Naive thymus-derived CD4-positive, alpha-beta T cell (primary cell): ENCODE results near the gene SLC48A1. TPM values are rescaled to one million over a fixed set of nuclear protein-coding genes. Genes with fewer than 3 reads are reported as not detected.

Experiments
- ATAC-seq: fragments of 150-1000 bp; cut with Tn5 transposase; 2 replicates; pipeline ENCODE4 v1.10.0; 2021; ENCODE audit warnings: mild to moderate bottlenecking, moderate library complexity
- CTCF ChIA-PET: fragments of 350-600 bp; sonication (Branson Sonifier 250); formaldehyde crosslinking; loops from one replicate; lab custom pipeline; 2021; ENCODE audit warnings: antibody characterized with exemption; lab: Charles Lee
- POLR2A ChIA-PET: fragments of 350-600 bp; sonication (Branson Sonifier 250); formaldehyde crosslinking; loops from one replicate; lab custom pipeline; 2021; ENCODE audit warnings: antibody characterized with exemption, inconsistent platforms; lab: Charles Lee
- DNase-seq, 9 donors: peaks; one replicate each; pipeline versions ENCODE4 v3.0.0 to v3.0.0-alpha.2; 2020 to 2022; ENCODE audit warnings: mixed read lengths in 1 of 9
- H3K27ac ChIP-seq: one replicate; pipeline ENCODE4 v1.7.0; 2013; ENCODE audit warnings: mild to moderate bottlenecking, low read depth, low read length, moderate library complexity
- H3K27me3 ChIP-seq, 2 donors: one replicate each; pipeline ENCODE4 v1.7.0; 2013; ENCODE audit warnings: low read length in 2 of 2, mild to moderate bottlenecking in 2 of 2, moderate library complexity in 2 of 2; ENCODE audit not compliant: control insufficient read depth in 2 of 2, insufficient read depth in 2 of 2
- H3K36me3 ChIP-seq, 3 experiments: 1 replicate in 2 of 3; 2 replicates in 1 of 3; pipeline ENCODE4 v1.7.0; 2013; ENCODE audit warnings: low read length in 3 of 3, mild to moderate bottlenecking in 3 of 3, moderate library complexity in 1 of 3; ENCODE audit not compliant: insufficient read depth in 3 of 3, control insufficient read depth in 2 of 3
- H3K4me1 ChIP-seq, 2 donors: one replicate each; pipeline ENCODE4 v1.7.0; 2013; ENCODE audit warnings: low read length in 2 of 2, mild to moderate bottlenecking in 2 of 2, moderate library complexity in 1 of 2; ENCODE audit not compliant: control insufficient read depth in 2 of 2, insufficient read depth in 2 of 2
- H3K4me3 ChIP-seq: 2 replicates; pipeline ENCODE4 v1.7.0; 2013; ENCODE audit warnings: mild to moderate bottlenecking, low read length
- H3K9me3 ChIP-seq, 3 experiments: 1 replicate in 2 of 3; 2 replicates in 1 of 3; pipeline ENCODE4 v1.7.0; 2013; ENCODE audit warnings: low read length in 3 of 3; ENCODE audit not compliant: control insufficient read depth in 2 of 3
- H3K27ac Mint-ChIP-seq, 9 donors: one replicate each; pipeline ENCODE4 v1.8.0; 2020 to 2022; ENCODE audit warnings: mixed read lengths in 9 of 9, mild to moderate bottlenecking in 8 of 9, moderate library complexity in 5 of 9, inconsistent platforms in 2 of 9
- H3K27me3 Mint-ChIP-seq, 5 donors: one replicate each; pipeline ENCODE4 v1.8.0; 2021 to 2022; ENCODE audit warnings: mixed read lengths in 5 of 5, mild to moderate bottlenecking in 1 of 5
- H3K36me3 Mint-ChIP-seq, 5 donors: one replicate each; pipeline ENCODE4 v1.8.0; 2020 to 2022; ENCODE audit warnings: mixed read lengths in 5 of 5, mild to moderate bottlenecking in 3 of 5, inconsistent platforms in 1 of 5
- H3K4me1 Mint-ChIP-seq, 7 donors: one replicate each; pipeline ENCODE4 v1.8.0; 2020 to 2022; ENCODE audit warnings: mixed read lengths in 7 of 7, mild to moderate bottlenecking in 3 of 7, inconsistent platforms in 1 of 7
- H3K4me3 Mint-ChIP-seq, 10 donors: one replicate each; pipeline ENCODE4 v1.8.0; 2020 to 2022; ENCODE audit warnings: mild to moderate bottlenecking in 10 of 10, mixed read lengths in 10 of 10, moderate library complexity in 6 of 10, inconsistent platforms in 2 of 10
- H3K9me3 Mint-ChIP-seq, 11 donors: one replicate each; pipeline ENCODE4 v1.8.0; 2020 to 2022; ENCODE audit warnings: mixed read lengths in 11 of 11, mild to moderate bottlenecking in 4 of 11, inconsistent platforms in 1 of 11, moderate library complexity in 1 of 11
- intact Hi-C, 2 donors: fragments of 100-400 bp; cut with micrococcal nuclease; formaldehyde crosslinking; loops; one replicate each; pipeline ENCODE4 v1.15.1; 2023
- polyA plus RNA-seq, 2 donors: library from polyadenylated mRNA; unstranded; fragments of 300-500 nt; fragmentation: Illumina TruSeq; gene quantifications; one replicate each; pipeline ENCODE4 v1.2.3, GENCODE V29; 2021
- total RNA-seq, 6 experiments: library from RNA in 5 of 6; stranded (reverse) in 5 of 6; gene quantifications; 1 replicate in 5 of 6; 2 replicates in 1 of 6; pipeline ENCODE4 v1.2.3 and lab custom pipeline; 2021 to 2026

Gene SLC48A1
- total and polyA plus RNA-seq, 7 experiments from 2014 or later = 6.7 to 15.6 (median 12.5) TPM

GRCh38 chr12:47742253-47742825 is 30.7 kb upstream of the SLC48A1 start:
- no peaks in the 10 kb centered on the region for H3K36me3 ChIP-seq
- Mint-ChIP-seq H3K36me3 (no peaks in the 10 kb centered on the region), H3K4me1 (peaks cover 10 to 44% (median 29%) of the 10 kb centered on the region in 7 donors), H3K27ac (peak overlapping the region in 1 of 9 donors; percentile 44), H3K27me3 (peaks cover 0 to 17% (median 0%) of the 10 kb centered on the region in 5 donors), H3K9me3 (peaks cover 0 to 4% (median 0%) of the 10 kb centered on the region in 11 donors), H3K4me3 (peak overlapping the region in 2 of 10 donors; percentile 18 to 35)
- CTCF ChIA-PET = interaction anchor here (0.6 to 10.3 kb wide), 44 partner anchors 10 to 1807 kb away, joined by 3 to 346 read pairs (median 4); partner anchors contain the start of genes HDAC7, RAPGEF3, RPAP3 and SLC48A1
- H3K4me3 ChIP-seq = no peak overlapping the region
- DNase-seq (peak; percentile 41 to 84 (median 58)), ATAC-seq (peak; percentile 65)
- H3K9me3 ChIP-seq = no peaks in the 10 kb centered on the region
- no peaks in the 10 kb centered on the region for H3K27me3 ChIP-seq
- POLR2A ChIA-PET = interaction anchor here (0.6 to 2.4 kb wide), 13 partner anchors 25 to 105 kb away, joined by 3 to 11 read pairs (median 4); partner anchors contain the start of genes RPAP3 and SLC48A1
- peaks cover 13 to 14% of the 10 kb centered on the region in 2 donors for H3K4me1 ChIP-seq
- H3K27ac ChIP-seq = no peak overlapping the region
- intact Hi-C loops = loop anchor here (1.0 to 2.0 kb wide), 8 partner anchors 16 to 206 kb away; partner anchors contain the start of gene RAPGEF3 (in 1 of the 2)

DNA sequence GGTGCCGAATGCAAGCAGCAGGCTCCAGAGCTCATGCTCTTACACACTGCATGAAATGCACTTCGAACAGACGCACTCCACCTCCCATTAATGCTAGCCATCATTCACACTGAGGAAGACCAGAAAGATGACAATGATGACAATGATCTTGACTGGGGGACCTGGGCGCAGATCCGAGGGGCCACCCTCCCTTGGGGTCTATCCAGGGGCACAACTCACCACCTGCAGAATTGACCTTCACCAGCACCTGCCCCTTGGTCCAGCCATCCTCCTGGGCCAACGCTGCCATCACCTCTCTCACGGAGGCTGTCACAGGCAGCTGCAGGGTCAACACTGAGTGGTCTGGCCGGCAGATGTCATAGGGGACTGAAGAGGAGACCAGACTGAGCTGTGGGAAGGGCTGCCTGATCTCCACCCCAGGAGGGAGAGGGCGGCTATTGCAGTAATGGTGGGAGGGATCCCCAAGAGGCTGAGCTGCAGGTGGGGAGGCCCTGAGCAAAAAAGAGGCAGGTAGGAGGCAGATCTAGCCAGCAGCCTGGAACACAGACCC is 29.7 kb upstream of the SLC48A1 start:
- DNase-seq = no peak
- intact Hi-C loops = loop anchor here in 1 of 2 donors (2.0 kb wide), 2 partner anchors 15 to 205 kb away; partner anchors contain the start of gene RAPGEF3
- ChIA-PET POLR2A (interaction anchor here (0.9 to 2.4 kb wide), 7 partner anchors 23 to 94 kb away, joined by 4 to 11 read pairs (median 5); partner anchors contain the start of gene SLC48A1), CTCF (interaction anchor here (0.6 to 10.3 kb wide), 32 partner anchors 9 to 1808 kb away, joined by 3 to 346 read pairs (median 4); partner anchors contain the start of genes HDAC7, RAPGEF3, RPAP3 and SLC48A1)
- Histone ChIP-seq H3K4me3 (no peak overlapping the region), H3K36me3 (no peaks in the 10 kb centered on the region), H3K4me1 (peaks cover 13 to 14% of the 10 kb centered on the region in 2 donors), H3K27ac (no peak overlapping the region), H3K27me3 (no peaks in the 10 kb centered on the region), H3K9me3 (no peaks in the 10 kb centered on the region)
- H3K4me3 Mint-ChIP-seq = no peak overlapping the region
- H3K4me1 Mint-ChIP-seq = peaks cover 10 to 44% (median 29%) of the 10 kb centered on the region in 7 donors
- H3K27me3 Mint-ChIP-seq = peaks cover 0 to 18% (median 0%) of the 10 kb centered on the region in 5 donors
- ATAC-seq = no peak
- H3K27ac Mint-ChIP-seq = peak overlapping the region in 2 of 9 donors; percentile 22 to 36
- H3K9me3 Mint-ChIP-seq = peaks cover 0 to 4% (median 0%) of the 10 kb centered on the region in 11 donors
- no peaks in the 10 kb centered on the region for H3K36me3 Mint-ChIP-seq

DNA sequence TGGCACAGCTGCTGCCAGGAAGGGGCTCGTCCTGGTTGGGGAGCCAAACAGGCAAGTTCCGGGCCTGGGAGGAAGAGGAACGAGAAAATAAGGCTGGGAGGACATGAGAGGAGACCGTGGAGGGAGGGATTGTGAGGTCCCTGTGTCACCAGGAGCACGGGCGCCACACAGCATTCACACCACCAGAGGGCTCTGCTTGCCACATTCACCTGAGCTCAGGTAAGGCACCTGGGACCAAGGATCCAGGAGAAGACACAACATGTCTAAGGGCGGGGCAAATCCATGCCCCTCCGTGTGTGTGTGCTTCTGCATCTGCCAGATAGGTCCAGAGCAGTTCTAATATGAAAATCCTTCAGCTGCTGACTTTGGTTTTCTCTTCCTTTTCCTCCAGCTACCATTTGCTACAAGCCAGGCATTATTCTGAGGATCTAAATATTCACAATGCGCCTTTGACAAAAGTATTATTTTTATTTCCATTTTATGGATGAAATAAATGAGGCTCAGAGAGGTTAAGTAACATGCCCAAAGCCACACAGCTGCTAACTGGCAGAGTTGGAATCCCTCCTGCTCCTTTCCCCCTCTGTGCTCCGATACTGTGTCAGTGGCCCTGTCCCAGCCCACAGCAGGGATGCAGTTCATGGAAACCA is 28.9 kb upstream of the SLC48A1 start:
- H3K4me1 ChIP-seq = peaks cover 13 to 14% of the 10 kb centered on the region in 2 donors
- no peaks in the 10 kb centered on the region for H3K9me3 ChIP-seq
- H3K36me3 ChIP-seq = no peaks in the 10 kb centered on the region
- Mint-ChIP-seq H3K4me3 (no peak overlapping the region), H3K36me3 (no peaks in the 10 kb centered on the region), H3K4me1 (peaks cover 10 to 37% (median 29%) of the 10 kb centered on the region in 7 donors), H3K27ac (peak overlapping the region in 1 of 9 donors; percentile 22), H3K27me3 (peaks cover 0 to 18% (median 0%) of the 10 kb centered on the region in 5 donors), H3K9me3 (peaks cover 0 to 4% (median 0%) of the 10 kb centered on the region in 11 donors)
- H3K4me3 ChIP-seq = no peak overlapping the region
- DNase-seq (peak in 8 of 9 donors; percentile 37 to 68 (median 64)), ATAC-seq (peak; percentile 52)
- no peak overlapping the region for H3K27ac ChIP-seq
- intact Hi-C loops = loop anchor here in 1 of 2 donors (1.0 to 2.0 kb wide), 5 partner anchors 23 to 421 kb away; no protein-coding TSS in a partner anchor
- ChIA-PET CTCF (interaction anchor here (0.6 to 10.3 kb wide), 22 partner anchors 12 to 203 kb away, joined by 3 to 346 read pairs (median 4); partner anchors contain the start of genes HDAC7, RAPGEF3, RPAP3 and SLC48A1), POLR2A (interaction anchor here (0.5 to 2.4 kb wide), 8 partner anchors 12 to 94 kb away, joined by 3 to 11 read pairs (median 6); partner anchors contain the start of gene RAPGEF3)
- H3K27me3 ChIP-seq = no peaks in the 10 kb centered on the region

GRCh38 chr12:47744778-47745436 is 28.1 kb upstream of the SLC48A1 start:
- no peaks in the 10 kb centered on the region for H3K27me3 ChIP-seq
- ChIA-PET CTCF (interaction anchor here (1.1 to 10.3 kb wide), 17 partner anchors 13 to 159 kb away, joined by 3 to 346 read pairs (median 5); partner anchors contain the start of genes HDAC7, RAPGEF3, RPAP3 and SLC48A1), POLR2A (interaction anchor here (0.9 to 2.4 kb wide), 5 partner anchors 11 to 93 kb away, joined by 5 to 11 read pairs (median 6); partner anchors contain the start of gene RAPGEF3)
- H3K9me3 ChIP-seq = no peaks in the 10 kb centered on the region
- Mint-ChIP-seq H3K4me3 (no peak overlapping the region), H3K4me1 (peaks cover 10 to 31% (median 28%) of the 10 kb centered on the region in 7 donors), H3K27ac (peak overlapping the region in 1 of 9 donors; percentile 16), H3K9me3 (peaks cover 0 to 4% (median 0%) of the 10 kb centered on the region in 11 donors), H3K27me3 (peaks cover 0 to 20% (median 0%) of the 10 kb centered on the region in 5 donors), H3K36me3 (no peaks in the 10 kb centered on the region)
- H3K4me3 ChIP-seq = no peak overlapping the region
- H3K27ac ChIP-seq = no peak overlapping the region
- H3K4me1 ChIP-seq = peaks cover 13 to 14% of the 10 kb centered on the region in 2 donors
- intact Hi-C loops = loop anchor here in 1 of 2 donors (1.0 to 2.0 kb wide), 5 partner anchors 22 to 420 kb away; no protein-coding TSS in a partner anchor
- ATAC-seq (no peak), DNase-seq (no peak)
- H3K36me3 ChIP-seq = no peaks in the 10 kb centered on the region

DNA sequence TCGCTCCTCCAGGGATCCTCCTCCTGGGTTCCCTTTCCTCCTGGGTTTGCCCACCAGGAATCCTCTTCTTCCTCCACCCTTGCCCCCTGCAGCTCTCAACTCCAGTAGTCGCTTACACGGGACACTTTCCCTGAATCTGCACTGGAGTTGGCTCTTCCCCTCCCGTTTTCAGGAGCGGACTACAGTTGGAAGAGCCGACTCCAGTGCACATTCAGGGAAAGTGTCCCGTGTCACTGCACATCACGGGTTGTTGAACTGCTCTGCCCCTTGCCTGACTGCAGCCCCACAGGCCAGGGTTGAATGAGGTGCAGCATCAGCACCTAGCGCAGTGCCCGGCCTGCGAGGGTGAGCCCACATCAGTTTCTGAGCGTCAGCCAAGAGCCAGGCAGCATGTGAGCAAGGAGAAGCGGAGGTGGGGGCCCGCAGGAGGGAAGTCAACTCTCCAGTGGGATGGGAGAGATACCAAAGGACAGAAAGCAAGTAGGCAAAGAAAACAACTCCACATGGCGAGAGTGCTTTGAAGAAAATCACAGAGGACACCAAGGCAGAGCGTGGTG is 27.5 kb upstream of the SLC48A1 start:
- H3K4me3 Mint-ChIP-seq = no peak overlapping the region
- H3K4me1 Mint-ChIP-seq = peaks cover 10 to 31% (median 23%) of the 10 kb centered on the region in 7 donors
- ChIA-PET POLR2A (interaction anchor here (1.7 to 1.8 kb wide), 2 partner anchors 13 to 31 kb away, joined by 5 to 6 read pairs; partner anchors contain the start of gene RAPGEF3), CTCF (interaction anchor here (1.6 to 10.3 kb wide), 8 partner anchors 13 to 141 kb away, joined by 4 to 346 read pairs (median 28); partner anchors contain the start of genes HDAC7, RAPGEF3 and SLC48A1)
- Histone ChIP-seq H3K27ac (no peak overlapping the region), H3K36me3 (no peaks in the 10 kb centered on the region), H3K27me3 (no peaks in the 10 kb centered on the region), H3K9me3 (no peaks in the 10 kb centered on the region), H3K4me1 (peaks cover 13 to 14% of the 10 kb centered on the region in 2 donors), H3K4me3 (no peak overlapping the region)
- H3K36me3 Mint-ChIP-seq = no peaks in the 10 kb centered on the region
- no peak for DNase-seq
- intact Hi-C loops = loop anchor here in 1 of 2 donors (2.0 kb wide), 1 partner anchor 63 kb away; no protein-coding TSS in a partner anchor
- ATAC-seq = no peak
- H3K27me3 Mint-ChIP-seq = peaks cover 0 to 21% (median 0%) of the 10 kb centered on the region in 5 donors
- peak overlapping the region in 1 of 9 donors; percentile 83 for H3K27ac Mint-ChIP-seq
- peaks cover 0 to 4% (median 0%) of the 10 kb centered on the region in 11 donors for H3K9me3 Mint-ChIP-seq
